ENCODE data around the gene RPS16. TPM values are rescaled to one million over a fixed set of nuclear protein-coding genes. Genes with fewer than 3 reads are reported as not detected.

Gene RPS16
- polyA plus RNA-seq, 1 donor, result 1,947 TPM

GRCh38 chr19:39407410-39407659, 28.4 kb downstream of the RPS16 start:
- H3K27me3 ChIP-seq (ENCODE audit: control insufficient read depth, insufficient read depth, low read length), result no peaks in the 10 kb centered on the region
- peaks cover 15% of the 10 kb centered on the region for H3K36me3 ChIP-seq (ENCODE audit: control insufficient read depth, insufficient read depth, low read length)
- no CpG with 5 or more reads among the region's 14 CpGs for WGBS (ENCODE audit: insufficient coverage, low lambda C conversion rate)
- no peak for DNase-seq
- H3K27ac ChIP-seq (ENCODE audit: low read length), result peak overlapping the region; percentile 98
- H3K9me3 ChIP-seq (ENCODE audit: control insufficient read depth, low read depth, low read length), result no peaks in the 10 kb centered on the region
- peaks cover 44% of the 10 kb centered on the region for H3K4me1 ChIP-seq (ENCODE audit: control insufficient read depth, insufficient read depth, low read length)
- peak overlapping the region; percentile 78 for H3K4me3 ChIP-seq (ENCODE audit: low read length)

- peaks cover 15% of the 10 kb centered on the region for H3K36me3 ChIP-seq (ENCODE audit: control insufficient read depth, insufficient read depth, low read length)
- peaks cover 49% of the 10 kb centered on the region for H3K4me1 ChIP-seq (ENCODE audit: control insufficient read depth, insufficient read depth, low read length)
- no peaks in the 10 kb centered on the region for H3K9me3 ChIP-seq (ENCODE audit: control insufficient read depth, low read depth, low read length)
- peak within 1 kb of the TSS; percentile 98 for H3K27ac ChIP-seq (ENCODE audit: low read length)
- peak; percentile 84 to 87 for DNase-seq
- no peaks in the 10 kb centered on the region for H3K27me3 ChIP-seq (ENCODE audit: control insufficient read depth, insufficient read depth, low read length)
- peak within 1 kb of the TSS; percentile 78 for H3K4me3 ChIP-seq (ENCODE audit: low read length)
- WGBS (ENCODE audit: insufficient coverage, low lambda C conversion rate), result no CpG with 5 or more reads among the region's 56 CpGs
Observed at GRCh38 chr19:39406656-39407409, 28.9 kb downstream of the RPS16 start, which contains the start of gene ZFP36. Gene ZFP36, plus strand, starts transcription at chr19:39406847. Its CDS starts 58 bp downstream, at chr19:39406905.

DNA sequence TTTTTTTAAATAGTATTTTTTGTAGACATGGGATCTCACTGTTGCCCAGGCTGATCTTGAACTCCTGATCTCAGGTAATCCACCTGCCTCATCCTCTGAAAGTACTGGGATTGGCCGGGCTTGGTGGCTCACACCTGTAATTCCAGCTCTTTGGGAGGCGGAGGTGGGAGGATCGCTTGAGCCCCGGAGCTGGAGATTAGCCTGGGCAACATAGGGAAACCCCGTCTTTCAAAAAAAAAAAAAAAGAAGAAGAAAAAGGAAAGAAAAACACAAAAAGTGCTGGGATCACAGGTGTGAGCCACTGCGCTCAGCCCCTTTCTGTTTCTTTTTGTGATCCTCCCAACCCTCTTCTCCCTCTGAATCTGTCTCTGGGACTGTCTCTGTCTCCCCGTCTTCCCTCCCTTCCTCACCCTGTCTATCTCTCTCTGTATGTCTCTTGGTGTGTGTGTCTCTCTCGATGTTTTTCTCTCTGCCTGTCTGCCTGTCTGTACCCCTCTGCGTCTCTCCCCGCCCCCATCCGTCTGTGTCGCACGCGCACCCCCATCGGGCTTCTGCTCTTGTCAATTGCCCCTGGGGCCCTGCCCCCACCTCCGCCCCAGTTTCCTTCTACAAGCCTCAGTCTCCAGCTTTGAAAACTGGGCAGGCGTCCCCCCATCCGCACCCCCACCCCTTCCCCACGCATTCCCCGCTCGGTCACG, 29.6 kb downstream of the RPS16 start:
- peaks cover 15% of the 10 kb centered on the region for H3K36me3 ChIP-seq (ENCODE audit: control insufficient read depth, insufficient read depth, low read length)
- H3K9me3 ChIP-seq (ENCODE audit: control insufficient read depth, low read depth, low read length), result no peaks in the 10 kb centered on the region
- peaks cover 49% of the 10 kb centered on the region for H3K4me1 ChIP-seq (ENCODE audit: control insufficient read depth, insufficient read depth, low read length)
- H3K27ac ChIP-seq (ENCODE audit: low read length), result peak overlapping the region; percentile 98
- peak overlapping the region; percentile 78 for H3K4me3 ChIP-seq (ENCODE audit: low read length)
- H3K27me3 ChIP-seq (ENCODE audit: control insufficient read depth, insufficient read depth, low read length), result no peaks in the 10 kb centered on the region
- WGBS (ENCODE audit: insufficient coverage, low lambda C conversion rate), result 10% methylated on average over 2 of the region's 22 CpGs
- peak in 1 of 2 donors; percentile 82 for DNase-seq

DNA sequence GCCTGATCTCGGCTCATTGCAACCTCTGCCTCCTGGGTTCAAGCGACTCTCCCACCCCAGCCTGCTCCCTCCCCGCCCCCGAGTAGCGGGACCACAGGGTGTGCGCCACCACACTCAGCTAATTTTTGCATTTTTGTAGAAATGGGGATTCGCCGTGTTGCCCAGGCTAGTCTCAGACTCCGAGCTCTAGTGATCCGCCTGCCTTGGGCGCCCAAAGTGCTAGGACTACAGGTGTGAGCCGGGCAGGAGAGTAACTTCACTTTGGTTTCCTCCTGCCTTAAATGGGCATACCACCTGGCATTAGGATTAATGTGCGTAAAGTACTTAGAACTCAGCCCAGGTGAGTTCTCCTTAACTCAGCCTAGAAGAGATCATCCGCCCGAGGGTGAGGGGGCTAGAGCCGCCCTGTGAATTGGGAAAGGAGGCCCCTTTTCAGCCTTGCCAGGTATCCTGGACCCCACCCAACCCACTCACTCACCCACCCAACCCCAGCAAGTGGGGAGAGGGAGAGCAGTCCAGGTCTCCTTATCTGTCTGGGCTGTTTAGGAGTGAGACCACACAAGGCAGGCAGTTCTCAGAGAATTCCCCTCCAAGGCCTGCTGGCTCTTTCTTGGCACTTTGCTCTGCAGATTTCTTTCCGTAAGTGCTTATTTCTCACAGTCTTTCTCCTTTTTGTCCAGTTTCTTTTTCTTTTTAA, 30.3 kb downstream of the RPS16 start:
- peak overlapping the region; percentile 78 for H3K4me3 ChIP-seq (ENCODE audit: low read length)

DNA sequence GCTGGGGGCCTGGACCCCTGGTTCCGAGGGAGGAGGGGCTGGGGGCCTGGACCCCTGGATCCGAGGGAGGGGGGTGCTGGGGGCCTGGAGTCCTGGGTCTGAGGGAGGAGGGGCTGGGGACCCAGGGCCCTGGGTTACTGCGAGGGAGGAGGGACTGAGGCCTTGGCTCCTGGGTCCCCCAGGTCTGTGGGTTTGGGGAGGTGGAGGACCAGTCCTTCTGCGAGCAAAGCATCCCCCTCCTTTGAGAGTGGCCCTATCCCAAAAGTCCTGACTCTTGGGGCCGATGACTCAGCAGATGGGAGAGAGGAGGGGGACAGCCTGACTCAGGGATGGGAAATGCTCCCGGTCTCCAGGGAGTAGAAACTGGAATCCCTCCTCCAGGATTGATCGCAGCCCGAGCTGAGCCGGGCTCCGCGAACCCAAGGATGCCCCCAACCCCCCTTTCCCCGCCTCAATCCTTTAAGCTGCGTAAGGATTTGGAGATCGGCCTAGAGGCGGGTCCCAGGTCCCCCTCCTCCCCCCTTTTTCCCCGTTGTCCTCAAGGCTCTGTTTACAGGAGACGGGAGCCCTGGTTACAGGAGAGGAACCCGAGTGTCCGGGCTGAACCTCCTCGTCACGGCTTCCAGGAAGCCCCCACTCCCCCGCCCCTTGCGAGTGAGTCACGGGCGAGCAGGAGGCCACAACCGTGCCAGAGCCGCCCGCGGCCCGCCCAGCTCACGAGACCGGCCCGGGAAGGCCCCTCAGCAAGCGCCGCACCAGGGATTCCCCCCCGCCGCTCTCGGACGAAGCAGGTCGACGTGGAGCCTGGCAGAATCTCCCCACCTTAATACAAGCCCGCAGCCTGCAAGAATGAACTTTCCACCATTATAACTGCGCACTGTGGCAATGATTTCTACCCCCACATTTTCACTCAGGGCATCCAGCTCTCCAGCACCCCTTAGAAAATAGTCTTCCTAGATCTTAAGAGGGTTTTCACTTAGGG, 32.1 kb downstream of the RPS16 start:
- DNase-seq, result peak; percentile 97 to 98
- H3K27ac ChIP-seq (ENCODE audit: low read length), result peak overlapping the region; percentile 96
- peaks cover 11% of the 10 kb centered on the region for H3K36me3 ChIP-seq (ENCODE audit: control insufficient read depth, insufficient read depth, low read length)
- H3K9me3 ChIP-seq (ENCODE audit: control insufficient read depth, low read depth, low read length), result peaks cover 4% of the 10 kb centered on the region
- peaks cover 62% of the 10 kb centered on the region for H3K4me1 ChIP-seq (ENCODE audit: control insufficient read depth, insufficient read depth, low read length)
- H3K27me3 ChIP-seq (ENCODE audit: control insufficient read depth, insufficient read depth, low read length), result no peaks in the 10 kb centered on the region
- no CpG with 5 or more reads among the region's 43 CpGs for WGBS (ENCODE audit: insufficient coverage, low lambda C conversion rate)
- peak overlapping the region; percentile 30 for H3K4me3 ChIP-seq (ENCODE audit: low read length)

More for the DNA sequence above, 30.3 kb downstream of the RPS16 start:
- WGBS (ENCODE audit: insufficient coverage, low lambda C conversion rate), result 100% methylated on average over 1 of the region's 17 CpGs
- no peaks in the 10 kb centered on the region for H3K27me3 ChIP-seq (ENCODE audit: control insufficient read depth, insufficient read depth, low read length)
- DNase-seq, result no peak
- H3K36me3 ChIP-seq (ENCODE audit: control insufficient read depth, insufficient read depth, low read length), result peaks cover 15% of the 10 kb centered on the region
- H3K4me1 ChIP-seq (ENCODE audit: control insufficient read depth, insufficient read depth, low read length), result peaks cover 49% of the 10 kb centered on the region
- no peaks in the 10 kb centered on the region for H3K9me3 ChIP-seq (ENCODE audit: control insufficient read depth, low read depth, low read length)
- peak overlapping the region; percentile 98 for H3K27ac ChIP-seq (ENCODE audit: low read length)

DNA sequence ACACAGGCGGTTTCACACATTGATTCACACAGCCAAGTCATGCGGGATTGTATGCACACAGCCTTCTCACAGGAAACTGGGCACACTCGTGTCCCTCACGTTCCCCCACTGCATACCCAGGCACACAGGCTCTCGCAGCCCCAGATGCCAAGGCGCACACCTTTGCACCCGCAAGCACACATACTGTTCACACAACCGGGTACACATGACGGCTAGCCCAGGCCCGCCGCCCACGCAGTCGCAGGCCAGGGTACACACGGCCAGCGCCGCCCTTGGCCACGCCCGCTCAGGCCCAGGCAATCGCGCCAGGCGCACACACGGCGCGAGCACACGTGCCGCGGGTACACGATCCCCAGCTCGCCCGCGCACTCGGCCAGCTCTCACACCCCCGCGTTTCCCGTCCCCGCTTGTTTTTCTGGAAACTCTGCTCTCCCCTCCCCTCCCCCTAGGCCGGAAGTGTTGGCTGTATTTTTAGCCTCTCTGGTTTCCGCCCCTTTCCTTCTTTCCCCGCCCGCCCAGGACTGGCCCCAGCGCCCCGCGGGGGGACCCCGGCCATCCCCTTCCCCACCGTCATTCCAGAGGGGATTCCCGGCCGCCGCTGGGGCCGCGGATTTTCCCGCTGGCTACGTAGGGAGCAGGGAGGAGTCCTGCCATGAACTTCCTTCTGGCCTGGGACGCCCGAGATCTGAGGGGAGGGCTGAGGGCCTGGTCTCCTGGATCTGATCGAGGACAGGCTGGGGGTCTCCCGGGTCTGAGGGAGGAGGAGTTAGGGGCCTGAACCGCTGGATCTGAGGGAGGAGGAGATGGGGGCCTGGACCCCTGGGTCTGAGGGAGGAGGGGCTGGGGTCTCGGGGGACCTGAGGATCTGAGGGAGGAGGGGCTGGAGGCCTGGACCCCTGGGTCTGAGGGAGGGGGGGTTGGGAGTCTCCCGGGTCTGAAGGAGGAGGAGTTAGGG, 33.1 kb downstream of the RPS16 start:
- peak; percentile 93 to 97 for DNase-seq
- whole genome bisulfite sequencing (ENCODE audit: insufficient coverage, low lambda C conversion rate), result no CpG with 5 or more reads among the region's 59 CpGs
- Histone ChIP-seq H3K9me3 (ENCODE audit: control insufficient read depth, low read depth, low read length) (peaks cover 4% of the 10 kb centered on the region), H3K4me1 (ENCODE audit: control insufficient read depth, insufficient read depth, low read length) (peaks cover 71% of the 10 kb centered on the region), H3K4me3 (ENCODE audit: low read length) (peak overlapping the region; percentile 30), H3K27ac (ENCODE audit: low read length) (peak overlapping the region; percentile 96), H3K36me3 (ENCODE audit: control insufficient read depth, insufficient read depth, low read length) (peaks cover 1% of the 10 kb centered on the region), H3K27me3 (ENCODE audit: control insufficient read depth, insufficient read depth, low read length) (no peaks in the 10 kb centered on the region)

GRCh38 chr19:39401549-39402345, 34.0 kb downstream of the RPS16 start:
- WGBS (ENCODE audit: insufficient coverage, low lambda C conversion rate), result no CpG with 5 or more reads among the region's 25 CpGs

DNA sequence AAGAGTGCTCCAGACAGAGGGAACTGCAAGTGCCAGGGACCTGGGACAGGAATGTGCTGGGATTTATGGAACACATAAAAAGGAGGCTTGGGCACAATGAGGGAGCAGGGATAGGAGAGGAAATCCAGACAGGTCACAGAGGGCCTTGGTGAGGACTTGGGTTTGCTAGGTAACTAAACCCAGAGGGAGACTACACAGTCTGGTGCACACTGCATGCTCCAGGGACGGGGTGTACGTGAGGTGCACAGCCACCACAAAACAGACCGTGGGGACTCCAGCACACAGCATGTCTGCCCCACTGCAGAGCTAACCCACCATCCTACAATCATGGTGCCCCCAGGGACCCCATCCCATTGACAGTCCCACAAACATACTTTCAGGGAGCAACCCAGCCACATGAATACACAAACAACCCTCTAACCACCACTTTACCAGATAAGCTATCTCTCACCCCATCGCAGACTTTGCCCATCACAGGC, 34.6 kb downstream of the RPS16 start:
- Histone ChIP-seq H3K36me3 (ENCODE audit: control insufficient read depth, insufficient read depth, low read length) (peaks cover 7% of the 10 kb centered on the region), H3K4me3 (ENCODE audit: low read length) (no peak overlapping the region), H3K9me3 (ENCODE audit: control insufficient read depth, low read depth, low read length) (peaks cover 4% of the 10 kb centered on the region), H3K27ac (ENCODE audit: low read length) (peak overlapping the region; percentile 96), H3K27me3 (ENCODE audit: control insufficient read depth, insufficient read depth, low read length) (no peaks in the 10 kb centered on the region), H3K4me1 (ENCODE audit: control insufficient read depth, insufficient read depth, low read length) (peaks cover 74% of the 10 kb centered on the region)
- DNase-seq, result no peak
- no CpG with 5 or more reads among the region's 4 CpGs for WGBS (ENCODE audit: insufficient coverage, low lambda C conversion rate)

More at GRCh38 chr19:39401549-39402345, 34.0 kb downstream of the RPS16 start:
- H3K4me3 ChIP-seq (ENCODE audit: low read length), result peak overlapping the region; percentile 9
- peaks cover 7% of the 10 kb centered on the region for H3K36me3 ChIP-seq (ENCODE audit: control insufficient read depth, insufficient read depth, low read length)
- H3K27me3 ChIP-seq (ENCODE audit: control insufficient read depth, insufficient read depth, low read length), result no peaks in the 10 kb centered on the region
- DNase-seq, result peak; percentile 99
- peaks cover 74% of the 10 kb centered on the region for H3K4me1 ChIP-seq (ENCODE audit: control insufficient read depth, insufficient read depth, low read length)
- H3K27ac ChIP-seq (ENCODE audit: low read length), result peak overlapping the region; percentile 96
- peaks cover 4% of the 10 kb centered on the region for H3K9me3 ChIP-seq (ENCODE audit: control insufficient read depth, low read depth, low read length)

All from large intestine (tissue), 3 donors.